OCI-LY1 (cell line): ENCODE results near the gene KLK1.
"Not testable (repeated sequence)": the region's sequence is repeated elsewhere in the genome, so short reads cannot be mapped to it uniquely, and the experiment has no call there.

Source experiments
- CTCF ChIP-seq: fragments of 200-600 bp; sonication (generic), shearing (Covaris generic); IDR thresholded peaks from 2 replicates; pipeline ENCODE4 v1.5.1; 2017; ENCODE audit warnings: mild to moderate bottlenecking, antibody characterized with exemption, low read length, moderate library complexity, mixed read lengths
- EZH2 ChIP-seq: fragments of 200-600 bp; sonication (generic), shearing (Covaris generic); IDR thresholded peaks from 2 replicates; pipeline ENCODE4 v1.8.0; 2017; ENCODE audit warnings: borderline replicate concordance, mixed run types, mild to moderate bottlenecking, antibody characterized with exemption, low read length, moderate library complexity, mixed read lengths

- TF ChIP-seq CTCF, EZH2: not testable (repeated sequence)
Observed at GRCh38 chr19:50770164-50770563, 53.4 kb downstream of the KLK1 start, which contains the start of gene GPR32.
